Right atrium auricular region (tissue), 2 donors: Measurements from ENCODE around the gene MPP3. TPM values are rescaled to one million over a fixed set of nuclear protein-coding genes. Genes with fewer than 3 reads are reported as not detected.

ENCODE experiments used
- DNase-seq: peaks from one replicate; pipeline ENCODE4 v3.0.0-alpha.2; 2019; ENCODE audit warnings: low spot score
- H3K27ac ChIP-seq, 2 donors: fragments of 200-600 bp; sonication (generic); 1 replicate in 1 of 2; 2 replicates in 1 of 2; pipeline ENCODE4 v1.5.1; 2016 to 2019
- H3K27me3 ChIP-seq, 2 donors: fragments of 200-600 bp; sonication (generic); one replicate each; pipeline versions ENCODE4 v1.5.1 to v1.6.0; 2017 to 2019
- H3K36me3 ChIP-seq: fragments of 200-600 bp; sonication (generic); one replicate; pipeline ENCODE4 v1.5.1; 2016
- H3K4me1 ChIP-seq, 2 donors: fragments of 200-600 bp; sonication (generic); one replicate each; pipeline versions ENCODE4 v1.5.1 to v1.6.0; 2017 to 2019
- H3K4me3 ChIP-seq, 2 donors: fragments of 200-600 bp; sonication (generic); 1 replicate in 1 of 2; 2 replicates in 1 of 2; pipeline ENCODE4 v1.5.1; 2017 to 2019; ENCODE audit warnings: mild to moderate bottlenecking in 1 of 2, moderate library complexity in 1 of 2
- H3K9me3 ChIP-seq, 2 donors: fragments of 200-600 bp; sonication (generic); one replicate each; pipeline ENCODE4 v1.5.1; 2019
- CTCF ChIP-seq, 2 donors: fragments of 200-600 bp; sonication (generic); IDR thresholded peaks; one replicate each; pipeline ENCODE4 v1.5.1; 2019; ENCODE audit warnings: antibody characterized with exemption in 2 of 2
- total RNA-seq, 2 donors: library from RNA; depleted of rRNA; stranded (reverse); fragments of >200 nt; gene quantifications; one replicate each; pipeline ENCODE4 v1.1.0, GENCODE V29; 2016

MPP3 gene
- total RNA-seq, 2 donors from 2014 or later = 35.0 to 36.2 TPM

GRCh38 chr17:43774304-43775250 lies 58.4 kb downstream of the MPP3 start:
- Histone ChIP-seq H3K9me3 (no peaks in the 10 kb centered on the region), H3K27me3 (no peaks in the 10 kb centered on the region), H3K36me3 (peaks cover 62% of the 10 kb centered on the region), H3K27ac (no peak overlapping the region), H3K4me1 (peaks cover 0 to 57% of the 10 kb centered on the region in 2 donors), H3K4me3 (no peak overlapping the region)
- no peak for TF ChIP-seq CTCF (IDR thresholded peaks at IDR 0.05)
- DNase-seq = no peak

GRCh38 chr17:43772877-43773648 lies 59.9 kb downstream of the MPP3 start:
- no peak for TF ChIP-seq CTCF (IDR thresholded peaks at IDR 0.05)
- H3K4me3 ChIP-seq = no peak overlapping the region
- no peaks in the 10 kb centered on the region for H3K27me3 ChIP-seq
- H3K4me1 ChIP-seq = peaks cover 0 to 66% of the 10 kb centered on the region in 2 donors
- H3K9me3 ChIP-seq = no peaks in the 10 kb centered on the region
- H3K36me3 ChIP-seq = peaks cover 78% of the 10 kb centered on the region
- no peak for DNase-seq
- H3K27ac ChIP-seq = peak overlapping the region; percentile 21 to 57

- H3K27me3 ChIP-seq = no peaks in the 10 kb centered on the region
- H3K9me3 ChIP-seq = no peaks in the 10 kb centered on the region
- H3K27ac ChIP-seq = no peak overlapping the region
- no peak for DNase-seq
- H3K4me1 ChIP-seq = peaks cover 0 to 54% of the 10 kb centered on the region in 2 donors
- peaks cover 85% of the 10 kb centered on the region for H3K36me3 ChIP-seq
- no peak overlapping the region for H3K4me3 ChIP-seq
- TF ChIP-seq CTCF (IDR thresholded peaks at IDR 0.05) = no peak
Observed at GRCh38 chr17:43771463-43771862, 61.5 kb downstream of the MPP3 start.

- Histone ChIP-seq H3K4me1 (peaks cover 0 to 49% of the 10 kb centered on the region in 2 donors), H3K36me3 (peaks cover 83% of the 10 kb centered on the region), H3K9me3 (no peaks in the 10 kb centered on the region), H3K4me3 (no peak overlapping the region), H3K27me3 (no peaks in the 10 kb centered on the region), H3K27ac (no peak overlapping the region)
- DNase-seq = no peak
- TF ChIP-seq CTCF (IDR thresholded peaks at IDR 0.05) = no peak
Observed at GRCh38 chr17:43770957-43771356, 62.0 kb downstream of the MPP3 start.

- Histone ChIP-seq H3K36me3 (peaks cover 78% of the 10 kb centered on the region), H3K27me3 (no peaks in the 10 kb centered on the region), H3K4me3 (no peak overlapping the region), H3K27ac (peak overlapping the region; percentile 18 to 27), H3K9me3 (no peaks in the 10 kb centered on the region), H3K4me1 (peaks cover 0 to 38% of the 10 kb centered on the region in 2 donors)
- no peak for TF ChIP-seq CTCF (IDR thresholded peaks at IDR 0.05)
- no peak for DNase-seq
Observed at GRCh38 chr17:43769859-43770258, 63.1 kb downstream of the MPP3 start.
